MM.1S (cell line): ENCODE measurements around the gene MAP3K4.

Experiments
- EZH2 ChIP-seq: fragments of 300-600 bp; sonication (generic); optimal IDR thresholded peaks from 2 replicates; pipeline ENCODE3; 2017; ENCODE audit warnings: low read depth, mild to moderate bottlenecking, antibody characterized with exemption, low read length, mixed read lengths
- EZH2phosphoT487 ChIP-seq: fragments of 300-600 bp; sonication (generic); IDR thresholded peaks from 2 replicates; pipeline ENCODE4 v1.6.1; 2018; ENCODE audit warnings: antibody characterized with exemption, low read length
- TF ChIP-seq, protein P1 (sequence below): fragments of 300-600 bp; sonication (generic); IDR thresholded peaks from 2 replicates; pipeline ENCODE4 v1.5.1; 2016; ENCODE audit warnings: antibody characterized with exemption, low read length, mixed read lengths

GRCh38 chr6:160974304-160974771, 17.2 kb upstream of the MAP3K4 start:
- TF ChIP-seq, protein P1, sequence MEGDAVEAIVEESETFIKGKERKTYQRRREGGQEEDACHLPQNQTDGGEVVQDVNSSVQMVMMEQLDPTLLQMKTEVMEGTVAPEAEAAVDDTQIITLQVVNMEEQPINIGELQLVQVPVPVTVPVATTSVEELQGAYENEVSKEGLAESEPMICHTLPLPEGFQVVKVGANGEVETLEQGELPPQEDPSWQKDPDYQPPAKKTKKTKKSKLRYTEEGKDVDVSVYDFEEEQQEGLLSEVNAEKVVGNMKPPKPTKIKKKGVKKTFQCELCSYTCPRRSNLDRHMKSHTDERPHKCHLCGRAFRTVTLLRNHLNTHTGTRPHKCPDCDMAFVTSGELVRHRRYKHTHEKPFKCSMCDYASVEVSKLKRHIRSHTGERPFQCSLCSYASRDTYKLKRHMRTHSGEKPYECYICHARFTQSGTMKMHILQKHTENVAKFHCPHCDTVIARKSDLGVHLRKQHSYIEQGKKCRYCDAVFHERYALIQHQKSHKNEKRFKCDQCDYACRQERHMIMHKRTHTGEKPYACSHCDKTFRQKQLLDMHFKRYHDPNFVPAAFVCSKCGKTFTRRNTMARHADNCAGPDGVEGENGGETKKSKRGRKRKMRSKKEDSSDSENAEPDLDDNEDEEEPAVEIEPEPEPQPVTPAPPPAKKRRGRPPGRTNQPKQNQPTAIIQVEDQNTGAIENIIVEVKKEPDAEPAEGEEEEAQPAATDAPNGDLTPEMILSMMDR: no peak
- TF ChIP-seq EZH2 (no peak), EZH2phosphoT487 (no peak)
